ENCODE measurements around the gene PRSS16. TPM values are rescaled to one million over a fixed set of nuclear protein-coding genes. Genes with fewer than 3 reads are reported as not detected.

The PRSS16 gene
- total and polyA plus RNA-seq, 10 donors = 0.09 to 6.0 (median 0.88) TPM

GRCh38 chr6:27294409-27294808 is 46.9 kb downstream of the PRSS16 start:
- intact Hi-C loops (cut with DNase I; ENCODE audit: low total_unique reads) = no loop called here
- 11 to 25% (median 19%) methylated on average over 5 of the region's 5 CpGs for WGBS, 5 donors

GRCh38 chr6:27295301-27296079 is 48.0 kb downstream of the PRSS16 start:
- Histone ChIP-seq H3K27ac (no peak overlapping the region), H3K4me3 (no peak overlapping the region), H3K36me3 (no peaks in the 10 kb centered on the region), H3K9me3 (peaks cover 0 to 65% (median 14%) of the 10 kb centered on the region in 8 donors), H3K27me3 (replicated peaks in 1 of 7) (peaks cover 11 to 100% (median 96%) of the 10 kb centered on the region in 7 donors), H3K4me1 (no peaks in the 10 kb centered on the region)
- DNase-seq = no peak
- intact Hi-C loops (cut with DNase I; ENCODE audit: low total_unique reads) = no loop called here
- WGBS, 5 donors = 9 to 11% (median 9%) methylated on average over 20 of the region's 20 CpGs
- TF ChIP-seq CTCF (IDR thresholded peaks at IDR 0.05 in 8 of 11, conservative IDR thresholded peaks at IDR 0.05 in 3 of 11) = no peak
- no peak for TF ChIP-seq POLR2AphosphoS5 (IDR thresholded peaks at IDR 0.05)
- TF ChIP-seq POLR2A (IDR thresholded peaks at IDR 0.05) = no peak

More at GRCh38 chr6:27294409-27294808, 46.9 kb downstream of the PRSS16 start:
- no peaks in the 10 kb centered on the region for H3K36me3 ChIP-seq
- H3K4me1 ChIP-seq = no peaks in the 10 kb centered on the region
- H3K9me3 ChIP-seq = peaks cover 0 to 73% (median 14%) of the 10 kb centered on the region in 8 donors
- DNase-seq = no peak
- H3K4me3 ChIP-seq = no peak overlapping the region
- TF ChIP-seq POLR2AphosphoS5 (IDR thresholded peaks at IDR 0.05) (no peak), POLR2A (IDR thresholded peaks at IDR 0.05) (no peak), CTCF (IDR thresholded peaks at IDR 0.05 in 8 of 11, conservative IDR thresholded peaks at IDR 0.05 in 3 of 11) (no peak)
- no peak overlapping the region for H3K27ac ChIP-seq
- peaks cover 11 to 100% (median 95%) of the 10 kb centered on the region in 7 donors for H3K27me3 ChIP-seq (replicated peaks in 1 of 7)

- H3K4me3 ChIP-seq = no peak overlapping the region
- H3K9me3 ChIP-seq = peaks cover 0 to 57% (median 9%) of the 10 kb centered on the region in 8 donors
- DNase-seq = no peak
- 6 to 11% (median 8%) methylated on average over 27 of the region's 27 CpGs for WGBS, 5 donors
- no peak for TF ChIP-seq CTCF (IDR thresholded peaks at IDR 0.05 in 8 of 11, conservative IDR thresholded peaks at IDR 0.05 in 3 of 11)
- no peak for TF ChIP-seq POLR2AphosphoS5 (IDR thresholded peaks at IDR 0.05)
- TF ChIP-seq POLR2A (IDR thresholded peaks at IDR 0.05) = no peak
- H3K27me3 ChIP-seq (replicated peaks in 1 of 7) = peaks cover 9 to 100% (median 92%) of the 10 kb centered on the region in 7 donors
- no peaks in the 10 kb centered on the region for H3K36me3 ChIP-seq
- intact Hi-C loops (cut with DNase I; ENCODE audit: low total_unique reads) = no loop called here
- no peaks in the 10 kb centered on the region for H3K4me1 ChIP-seq
- no peak overlapping the region for H3K27ac ChIP-seq
Measured at GRCh38 chr6:27296106-27296783, 48.7 kb downstream of the PRSS16 start.

GRCh38 chr6:27297484-27297856 is 50.0 kb downstream of the PRSS16 start:
- intact Hi-C loops (cut with DNase I; ENCODE audit: low total_unique reads) = no loop called here
- peaks cover 0 to 53% (median 5%) of the 10 kb centered on the region in 8 donors for H3K9me3 ChIP-seq
- H3K4me3 ChIP-seq = no peak overlapping the region
- H3K4me1 ChIP-seq = no peaks in the 10 kb centered on the region
- no peak overlapping the region for H3K27ac ChIP-seq
- WGBS, 5 donors = 11 to 22% (median 20%) methylated on average over 7 of the region's 7 CpGs
- no peaks in the 10 kb centered on the region for H3K36me3 ChIP-seq
- DNase-seq = no peak
- H3K27me3 ChIP-seq (replicated peaks in 1 of 7) = peaks cover 4 to 100% (median 92%) of the 10 kb centered on the region in 7 donors
- TF ChIP-seq POLR2AphosphoS5 (IDR thresholded peaks at IDR 0.05) = no peak
- TF ChIP-seq POLR2A (IDR thresholded peaks at IDR 0.05) = no peak
- no peak for TF ChIP-seq CTCF (IDR thresholded peaks at IDR 0.05 in 8 of 11, conservative IDR thresholded peaks at IDR 0.05 in 3 of 11)
